ENCODE data around the gene CLIC6. TPM values are rescaled to one million over a fixed set of nuclear protein-coding genes. Genes with fewer than 3 reads are reported as not detected.

Gene CLIC6
- total RNA-seq, 1 experiment from 2014 or later: not detected

DNA sequence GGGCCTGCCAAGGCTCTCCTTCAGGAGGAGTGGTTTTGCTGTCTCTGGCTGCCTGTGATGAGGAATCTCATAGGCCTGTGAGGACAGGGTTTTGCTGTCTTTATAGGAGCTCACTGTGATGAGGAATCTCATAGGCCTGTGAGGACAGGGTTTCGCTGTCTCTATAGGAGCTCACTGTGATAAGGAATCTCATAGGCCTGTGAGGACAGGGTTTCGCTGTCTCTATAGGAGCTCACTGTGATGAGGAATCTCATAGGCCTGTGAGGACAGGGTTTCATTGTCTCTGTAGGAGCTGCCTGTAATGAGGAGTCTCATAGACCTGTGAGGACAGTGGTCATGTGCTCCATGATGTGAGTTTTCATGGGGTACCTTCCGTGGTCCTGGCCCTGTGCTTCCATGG lies 29.0 kb downstream of the CLIC6 start:
- Histone ChIP-seq H3K9me3 (ENCODE audit: low read length) (no peaks in the 10 kb centered on the region), H3K27me3 (ENCODE audit: low read length) (no peaks in the 10 kb centered on the region), H3K4me2 (ENCODE audit: low read length) (no peak overlapping the region), H3K79me2 (ENCODE audit: low read length) (no peaks in the 10 kb centered on the region), H3K4me1 (ENCODE audit: insufficient read depth, low read length) (peaks cover 9% of the 10 kb centered on the region), H3F3A (ENCODE audit: low read length, unreplicated experiment) (no peaks in the 10 kb centered on the region), H3K27ac (ENCODE audit: low read length) (no peak overlapping the region), H3K4me3 (ENCODE audit: low read length) (no peak overlapping the region), H3K9me2 (replicated peaks; ENCODE audit: low read length) (no peaks in the 10 kb centered on the region), H3K9ac (ENCODE audit: low read length) (no peak overlapping the region), H3K36me3 (ENCODE audit: low read depth, low read length) (no peaks in the 10 kb centered on the region), H4K20me1 (ENCODE audit: low read length) (no peaks in the 10 kb centered on the region), H2AFZ (ENCODE audit: low read length) (no peak overlapping the region)
- TF ChIP-seq EZH2phosphoT487 (IDR thresholded peaks at IDR 0.05; ENCODE audit: borderline replicate concordance, low read length) (no peak), EZH2 (IDR thresholded peaks at IDR 0.05; ENCODE audit: low read length, unreplicated experiment) (no peak)
- TF ChIP-seq, protein P1, sequence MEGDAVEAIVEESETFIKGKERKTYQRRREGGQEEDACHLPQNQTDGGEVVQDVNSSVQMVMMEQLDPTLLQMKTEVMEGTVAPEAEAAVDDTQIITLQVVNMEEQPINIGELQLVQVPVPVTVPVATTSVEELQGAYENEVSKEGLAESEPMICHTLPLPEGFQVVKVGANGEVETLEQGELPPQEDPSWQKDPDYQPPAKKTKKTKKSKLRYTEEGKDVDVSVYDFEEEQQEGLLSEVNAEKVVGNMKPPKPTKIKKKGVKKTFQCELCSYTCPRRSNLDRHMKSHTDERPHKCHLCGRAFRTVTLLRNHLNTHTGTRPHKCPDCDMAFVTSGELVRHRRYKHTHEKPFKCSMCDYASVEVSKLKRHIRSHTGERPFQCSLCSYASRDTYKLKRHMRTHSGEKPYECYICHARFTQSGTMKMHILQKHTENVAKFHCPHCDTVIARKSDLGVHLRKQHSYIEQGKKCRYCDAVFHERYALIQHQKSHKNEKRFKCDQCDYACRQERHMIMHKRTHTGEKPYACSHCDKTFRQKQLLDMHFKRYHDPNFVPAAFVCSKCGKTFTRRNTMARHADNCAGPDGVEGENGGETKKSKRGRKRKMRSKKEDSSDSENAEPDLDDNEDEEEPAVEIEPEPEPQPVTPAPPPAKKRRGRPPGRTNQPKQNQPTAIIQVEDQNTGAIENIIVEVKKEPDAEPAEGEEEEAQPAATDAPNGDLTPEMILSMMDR (conservative IDR thresholded peaks at IDR 0.05; ENCODE audit: low read depth, low read length): no peak
- ChIA-PET CTCF (no interaction called here), POLR2A (ENCODE audit: unreplicated experiment) (no interaction called here)
- BruUV-seq (replicated peaks): no TSS peak
- ATAC-seq (no peak), DNase-seq (no peak)
- intact Hi-C loops (cut with micrococcal nuclease): no loop called here

DNA sequence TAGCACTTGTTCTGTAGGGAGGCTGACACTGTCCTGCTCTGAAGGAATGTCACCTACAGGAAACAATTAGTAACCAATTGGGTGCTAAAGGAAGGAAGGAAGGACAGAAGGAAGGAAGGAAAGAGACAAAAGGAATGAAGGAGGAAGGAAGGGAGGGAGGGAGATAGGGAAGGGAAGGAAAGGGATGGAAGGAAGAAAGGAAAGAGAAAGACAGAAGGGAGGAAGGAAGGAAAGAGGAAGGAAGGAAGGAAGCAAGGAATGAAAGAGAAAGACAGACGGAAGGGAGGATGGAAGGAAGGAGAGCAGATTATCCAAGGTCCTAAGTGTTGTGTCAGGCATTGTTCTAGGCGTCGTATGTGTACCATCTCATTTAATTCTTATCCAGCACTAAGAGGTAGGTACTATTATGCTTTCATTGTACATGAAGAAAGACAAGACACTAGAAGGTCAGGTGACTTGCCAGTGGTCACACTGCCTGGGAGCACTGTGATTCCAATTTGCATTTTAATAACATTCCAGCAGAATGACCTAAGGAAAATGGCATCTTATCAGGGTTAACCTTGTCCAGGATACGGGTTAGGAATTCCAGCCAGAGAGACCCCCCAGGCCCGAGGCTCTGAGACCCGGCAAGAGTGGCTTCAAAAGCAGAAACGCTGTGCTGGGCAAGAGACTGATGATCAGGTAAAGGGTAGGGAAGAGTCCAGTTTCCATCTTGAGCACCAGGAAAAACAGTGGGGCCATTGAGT lies 29.6 kb downstream of the CLIC6 start:
- TF ChIP-seq EZH2 (IDR thresholded peaks at IDR 0.05; ENCODE audit: low read length, unreplicated experiment) (no peak), EZH2phosphoT487 (IDR thresholded peaks at IDR 0.05; ENCODE audit: borderline replicate concordance, low read length) (no peak)
- TF ChIP-seq, protein P1 (conservative IDR thresholded peaks at IDR 0.05; ENCODE audit: low read depth, low read length): no peak
- no peak for DNase-seq
- H3K79me2 ChIP-seq (ENCODE audit: low read length): no peaks in the 10 kb centered on the region
- no peak overlapping the region for H3K27ac ChIP-seq (ENCODE audit: low read length)
- POLR2A ChIA-PET (ENCODE audit: unreplicated experiment): no interaction called here
- BruUV-seq (replicated peaks): no TSS peak
- no peak overlapping the region for H3K4me2 ChIP-seq (ENCODE audit: low read length)
- H3K4me3 ChIP-seq (ENCODE audit: low read length): no peak overlapping the region
- no peaks in the 10 kb centered on the region for H3K27me3 ChIP-seq (ENCODE audit: low read length)
- H3K9me2 ChIP-seq (replicated peaks; ENCODE audit: low read length): no peaks in the 10 kb centered on the region
- H4K20me1 ChIP-seq (ENCODE audit: low read length): no peaks in the 10 kb centered on the region
- H3K9ac ChIP-seq (ENCODE audit: low read length): no peak overlapping the region
- H3K36me3 ChIP-seq (ENCODE audit: low read depth, low read length): no peaks in the 10 kb centered on the region
- no peak for ATAC-seq
- H3F3A ChIP-seq (ENCODE audit: low read length, unreplicated experiment): no peaks in the 10 kb centered on the region
- CTCF ChIA-PET: no interaction called here
- peaks cover 2% of the 10 kb centered on the region; the same call in 1 of the 2 replicates for H3K4me1 ChIP-seq (ENCODE audit: insufficient read depth, low read length)
- H2AFZ ChIP-seq (ENCODE audit: low read length): no peak overlapping the region
- intact Hi-C loops (cut with micrococcal nuclease): no loop called here
- H3K9me3 ChIP-seq (ENCODE audit: low read length): no peaks in the 10 kb centered on the region

DNA sequence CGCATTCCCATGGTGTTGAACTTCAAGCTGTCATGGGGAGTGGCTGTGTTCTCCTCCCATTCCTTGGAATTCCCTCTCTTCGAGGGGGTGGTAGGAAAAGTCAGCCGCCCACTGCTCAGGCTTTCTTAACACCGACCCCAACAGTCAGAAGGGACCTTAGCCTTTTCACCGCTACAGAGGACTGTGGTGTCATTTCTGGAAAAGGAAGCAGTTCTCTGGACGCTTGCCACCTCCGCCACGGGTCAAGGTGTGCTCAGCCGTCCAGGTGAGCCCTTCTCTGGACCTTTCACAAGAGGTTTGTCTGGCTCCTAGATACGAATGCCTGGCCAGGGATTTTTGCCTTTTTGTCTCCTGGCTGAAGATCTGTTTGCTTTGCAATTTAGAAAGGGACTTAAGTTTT lies 31.8 kb downstream of the CLIC6 start:
- H3K9ac ChIP-seq (ENCODE audit: low read length): no peak overlapping the region
- intact Hi-C loops (cut with micrococcal nuclease): no loop called here
- POLR2A ChIA-PET (ENCODE audit: unreplicated experiment): no interaction called here

More for the DNA sequence above, 31.8 kb downstream of the CLIC6 start:
- no peaks in the 10 kb centered on the region for H3K36me3 ChIP-seq (ENCODE audit: low read depth, low read length)
- BruUV-seq (replicated peaks): no TSS peak
- no peak overlapping the region for H3K4me3 ChIP-seq (ENCODE audit: low read length)
- no peak overlapping the region for H3K4me2 ChIP-seq (ENCODE audit: low read length)
- no peaks in the 10 kb centered on the region for H3K9me2 ChIP-seq (replicated peaks; ENCODE audit: low read length)
- no peaks in the 10 kb centered on the region for H3K4me1 ChIP-seq (ENCODE audit: insufficient read depth, low read length)
- H3K27me3 ChIP-seq (ENCODE audit: low read length): no peaks in the 10 kb centered on the region
- H3F3A ChIP-seq (ENCODE audit: low read length, unreplicated experiment): no peaks in the 10 kb centered on the region
- no peaks in the 10 kb centered on the region for H3K9me3 ChIP-seq (ENCODE audit: low read length)
- H4K20me1 ChIP-seq (ENCODE audit: low read length): no peaks in the 10 kb centered on the region
- TF ChIP-seq EZH2 (IDR thresholded peaks at IDR 0.05; ENCODE audit: low read length, unreplicated experiment): no peak
- no peak overlapping the region for H2AFZ ChIP-seq (ENCODE audit: low read length)
- CTCF ChIA-PET: no interaction called here
- DNase-seq (no peak), ATAC-seq (no peak)
- no peak overlapping the region for H3K27ac ChIP-seq (ENCODE audit: low read length)
- no peaks in the 10 kb centered on the region for H3K79me2 ChIP-seq (ENCODE audit: low read length)
